Endothelial cell of umbilical vein (primary cell): Measurements from ENCODE around the gene BSPRY. TPM values are rescaled to one million over a fixed set of nuclear protein-coding genes. Genes with fewer than 3 reads are reported as not detected.

Experiments used
- BruUV-seq: library from RNA; stranded (reverse); fragments of 400-500 nt; replicated peaks from 2 replicates; lab custom pipeline; 2021; lab: Mats Ljungman, UMichigan
- CTCF ChIA-PET: fragments of 300-600, 350-600 bp; sonication (Branson Sonifier 250); formaldehyde crosslinking; loops from one replicate; lab custom pipeline; 2021; ENCODE audit warnings: antibody characterized with exemption, inconsistent platforms; lab: Charles Lee
- POLR2A ChIA-PET: fragments of 300-600, 350-600 bp; sonication (Branson Sonifier 250); formaldehyde crosslinking; loops from one replicate; lab custom pipeline; 2021; ENCODE audit warnings: antibody characterized with exemption, inconsistent platforms; lab: Charles Lee
- DNase-seq: peaks from one replicate; pipeline ENCODE4 v3.0.0-alpha.2; 2011; ENCODE audit warnings: low read depth, low spot score
- FAIRE-seq: peaks from 2 replicates; lab custom pipeline; 2011; peaks lifted over from hg19 to GRCh38; lab: Jason Lieb, UNC
- H2AFZ ChIP-seq: 2 replicates; pipeline ENCODE4 v1.6.0; 2012; ENCODE audit warnings: low read depth, low read length, control low read depth, inconsistent platforms
- H3K27ac ChIP-seq: 2 replicates; pipeline ENCODE4 v1.5.1; 2011; ENCODE audit warnings: low read depth, mild to moderate bottlenecking, control low read depth, low read length, moderate library complexity; ENCODE audit not compliant: insufficient read depth
- H3K27me3 ChIP-seq, 2 experiments: 2 replicates each; pipeline versions ENCODE4 v1.6.0 to v1.6.1; 2011; ENCODE audit warnings: low read length in 2 of 2, mixed read lengths in 1 of 2; ENCODE audit not compliant: control insufficient read depth in 2 of 2, insufficient read depth in 2 of 2
- H3K36me3 ChIP-seq, 2 experiments: 2 replicates in 1 of 2; 3 replicates in 1 of 2; pipeline ENCODE4 v1.5.1; 2011; ENCODE audit warnings: low read length in 2 of 2, mild to moderate bottlenecking in 1 of 2, moderate library complexity in 1 of 2; ENCODE audit not compliant: control insufficient read depth in 2 of 2, insufficient read depth in 2 of 2; ENCODE audit errors: extremely low read depth in 1 of 2
- H3K4me1 ChIP-seq: 3 replicates; pipeline ENCODE4 v1.5.1; 2011; ENCODE audit warnings: mild to moderate bottlenecking, low read length; ENCODE audit not compliant: control insufficient read depth, insufficient read depth; ENCODE audit errors: extremely low read depth
- H3K4me2 ChIP-seq: 2 replicates; pipeline ENCODE4 v1.6.1; 2011; ENCODE audit warnings: low read length, control low read depth, mixed read lengths; ENCODE audit not compliant: insufficient read depth
- H3K4me3 ChIP-seq, 3 experiments: fragments of 200-600 bp in 1 of 3; sonication (generic), shearing (Covaris generic) in 1 of 3; replicated peaks in 1 of 3; 2 replicates each; pipeline ENCODE4 v1.5.1; 2011 to 2016; ENCODE audit warnings: control low read depth in 3 of 3, low read length in 3 of 3, mild to moderate bottlenecking in 2 of 3, inconsistent platforms in 1 of 3, low read depth in 1 of 3, moderate library complexity in 1 of 3; ENCODE audit not compliant: insufficient read depth in 1 of 3
- H3K79me2 ChIP-seq: 2 replicates; pipeline ENCODE4 v1.6.0; 2012; ENCODE audit warnings: low read length, inconsistent platforms; ENCODE audit not compliant: control insufficient read depth, insufficient read depth
- H3K9ac ChIP-seq: replicated peaks from 2 replicates; pipeline ENCODE3; 2011; ENCODE audit warnings: low read length, control low read depth; ENCODE audit not compliant: insufficient read depth; ENCODE audit errors: extremely low read depth
- H3K9me1 ChIP-seq: replicated peaks from 3 replicates; pipeline ENCODE4 v1.6.0; 2011; ENCODE audit warnings: mild to moderate bottlenecking, low read length; ENCODE audit not compliant: control insufficient read depth, insufficient read depth; ENCODE audit errors: extremely low read depth
- H3K9me3 ChIP-seq: replicated peaks from 2 replicates; pipeline ENCODE4 v1.5.1; 2012; ENCODE audit warnings: low read length, inconsistent platforms; ENCODE audit not compliant: control insufficient read depth, insufficient read depth
- H4K20me1 ChIP-seq: replicated peaks from 2 replicates; pipeline ENCODE3; 2011; ENCODE audit warnings: mild to moderate bottlenecking, low read length; ENCODE audit not compliant: control insufficient read depth, insufficient read depth; ENCODE audit errors: extremely low read depth
- EZH2 ChIP-seq: IDR thresholded peaks from 2 replicates; pipeline ENCODE4 v1.6.1; 2012; ENCODE audit warnings: borderline replicate concordance, low read depth, mild to moderate bottlenecking, moderate library complexity, low read length, inconsistent platforms; ENCODE audit not compliant: severe bottlenecking
- GATA2 ChIP-seq: IDR thresholded peaks from 2 replicates; pipeline ENCODE4 v1.7.0; 2011; ENCODE audit warnings: low read depth, mild to moderate bottlenecking, moderate library complexity, mixed read lengths, low read length; ENCODE audit not compliant: insufficient read length, insufficient read depth
- JUN ChIP-seq: IDR thresholded peaks from 2 replicates; pipeline ENCODE4 v1.6.1; 2011; ENCODE audit warnings: borderline replicate concordance, low read depth; ENCODE audit not compliant: insufficient read length, insufficient read depth
- MYC ChIP-seq: IDR thresholded peaks from one replicate; pipeline ENCODE4 v1.6.1; 2011; ENCODE audit warnings: mild to moderate bottlenecking, low read depth, low read length
- POLR2A ChIP-seq: IDR thresholded peaks from 2 replicates; pipeline ENCODE4 v1.6.1; 2012; ENCODE audit warnings: low read depth, mild to moderate bottlenecking, control low read depth, low read length
- POLR2AphosphoS5 ChIP-seq: IDR thresholded peaks from 2 replicates; pipeline ENCODE4 v1.6.1; 2012; ENCODE audit warnings: low read depth, mild to moderate bottlenecking, control low read depth, low read length, moderate library complexity; ENCODE audit not compliant: insufficient read depth
- dilution Hi-C: fragments of 300-500 bp; cut with MboI; formaldehyde crosslinking; loops from one replicate; pipeline ENCODE4 v1.15.0; 2019; ENCODE audit warnings: low sequenced_read_pairs; ENCODE audit not compliant: extremely low pct_ligation_motif_present
- intact Hi-C: fragments of 100-400 bp; cut with micrococcal nuclease; formaldehyde crosslinking; loops from one replicate; pipeline ENCODE4 v1.10.0; 2022
- polyA plus RNA-seq, 4 experiments: library from polyadenylated mRNA; depleted of rRNA in 3 of 4; stranded (reverse) in 3 of 4; unstranded in 1 of 4; fragments of >200 nt; gene quantifications; 2 replicates each; pipeline versions ENCODE4 v1.2.1 to v1.2.3, GENCODE V29; 2011 to 2012; ENCODE audit warnings: missing spikeins in 1 of 4
- total RNA-seq: library from RNA; stranded (reverse); gene quantifications from 2 replicates; pipeline ENCODE4 v1.2.3, GENCODE V29; 2021
- TF ChIP-seq, protein P1 (sequence below), 2 donors: IDR thresholded peaks; 1 replicate in 1 of 2; 2 replicates in 1 of 2; pipeline ENCODE4 v1.5.1; 2011; ENCODE audit warnings: low read length in 2 of 2, mild to moderate bottlenecking in 2 of 2, moderate library complexity in 2 of 2, control low read depth in 1 of 2, inconsistent platforms in 1 of 2, low read depth in 1 of 2; ENCODE audit not compliant: insufficient read depth in 1 of 2; ENCODE audit errors: extremely low read depth in 1 of 2
- TF ChIP-seq, protein P2 (sequence below): IDR thresholded peaks from 2 replicates; pipeline ENCODE4 v1.6.1; 2011; ENCODE audit not compliant: insufficient read depth, insufficient read length

The BSPRY gene
- total and polyA plus RNA-seq, 2 donors (not counting 3 experiments of a cell fraction or from before 2014, with no cell fraction given): not detected

DNA sequence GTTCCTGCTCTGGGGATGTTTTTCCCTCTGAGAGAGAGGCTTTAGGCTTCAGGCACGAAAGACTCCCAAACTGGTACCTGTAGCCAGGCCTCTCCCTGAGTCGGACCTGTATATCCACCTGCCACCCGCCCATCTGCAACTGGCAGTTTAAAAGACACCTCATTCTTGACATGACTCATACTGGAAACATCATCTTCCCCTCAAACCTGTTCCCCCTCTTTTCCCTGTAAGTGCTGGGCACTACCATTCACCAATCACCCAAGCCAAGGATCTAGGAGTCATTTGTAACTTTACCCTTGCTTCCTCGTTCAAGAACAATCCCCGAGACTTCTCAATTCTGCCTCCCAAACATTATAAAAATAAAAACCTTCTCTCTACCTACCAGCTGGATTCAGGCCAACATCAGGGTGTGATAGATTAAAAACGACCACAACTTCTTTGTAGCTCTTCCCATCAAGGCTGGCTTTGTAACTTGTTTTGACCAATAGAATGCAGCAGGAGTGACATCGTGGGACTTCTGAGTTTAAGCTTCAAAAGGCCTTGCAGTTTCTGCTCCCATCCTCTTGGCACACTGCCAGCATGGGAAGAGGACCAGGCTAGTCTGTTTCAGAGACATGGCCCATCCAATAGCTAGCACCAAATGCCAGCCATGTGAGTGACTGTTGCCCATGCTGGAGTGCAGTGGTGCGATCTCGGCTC lies 7.5 kb upstream of the BSPRY start:
- dilution Hi-C loops (no loop called here), intact Hi-C loops (loop anchor here (2.0 kb wide), 1 partner anchor 59 kb away; the partner anchor contains the start of gene ALAD)
- H3K4me1 ChIP-seq: peaks cover 8% of the 10 kb centered on the region
- no TSS peak for BruUV-seq
- H3K9me1 ChIP-seq: no peaks in the 10 kb centered on the region
- ChIA-PET POLR2A (no interaction called here), CTCF (no interaction called here)
- H3K27me3 ChIP-seq: peaks cover 0 to 2% of the 10 kb centered on the region in 2 experiments
- no peaks in the 10 kb centered on the region for H4K20me1 ChIP-seq
- no peak overlapping the region for H3K9ac ChIP-seq
- no peaks in the 10 kb centered on the region for H3K79me2 ChIP-seq
- H3K27ac ChIP-seq: no peak overlapping the region
- no peak overlapping the region for H3K4me3 ChIP-seq
- no peak overlapping the region for H2AFZ ChIP-seq
- no peaks in the 10 kb centered on the region for H3K9me3 ChIP-seq
- DNase-seq (no peak), FAIRE-seq (no peak)
- no peak overlapping the region for H3K4me2 ChIP-seq
- TF ChIP-seq GATA2: no peak
- TF ChIP-seq JUN: no peak
- TF ChIP-seq, protein P1, sequence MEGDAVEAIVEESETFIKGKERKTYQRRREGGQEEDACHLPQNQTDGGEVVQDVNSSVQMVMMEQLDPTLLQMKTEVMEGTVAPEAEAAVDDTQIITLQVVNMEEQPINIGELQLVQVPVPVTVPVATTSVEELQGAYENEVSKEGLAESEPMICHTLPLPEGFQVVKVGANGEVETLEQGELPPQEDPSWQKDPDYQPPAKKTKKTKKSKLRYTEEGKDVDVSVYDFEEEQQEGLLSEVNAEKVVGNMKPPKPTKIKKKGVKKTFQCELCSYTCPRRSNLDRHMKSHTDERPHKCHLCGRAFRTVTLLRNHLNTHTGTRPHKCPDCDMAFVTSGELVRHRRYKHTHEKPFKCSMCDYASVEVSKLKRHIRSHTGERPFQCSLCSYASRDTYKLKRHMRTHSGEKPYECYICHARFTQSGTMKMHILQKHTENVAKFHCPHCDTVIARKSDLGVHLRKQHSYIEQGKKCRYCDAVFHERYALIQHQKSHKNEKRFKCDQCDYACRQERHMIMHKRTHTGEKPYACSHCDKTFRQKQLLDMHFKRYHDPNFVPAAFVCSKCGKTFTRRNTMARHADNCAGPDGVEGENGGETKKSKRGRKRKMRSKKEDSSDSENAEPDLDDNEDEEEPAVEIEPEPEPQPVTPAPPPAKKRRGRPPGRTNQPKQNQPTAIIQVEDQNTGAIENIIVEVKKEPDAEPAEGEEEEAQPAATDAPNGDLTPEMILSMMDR (IDR thresholded peaks at IDR 0.05; ENCODE audit: extremely low read depth in 1 of 2, insufficient read depth in 1 of 2, low read depth in 1 of 2, low read length in 2 of 2): no peak
- TF ChIP-seq, protein P2, sequence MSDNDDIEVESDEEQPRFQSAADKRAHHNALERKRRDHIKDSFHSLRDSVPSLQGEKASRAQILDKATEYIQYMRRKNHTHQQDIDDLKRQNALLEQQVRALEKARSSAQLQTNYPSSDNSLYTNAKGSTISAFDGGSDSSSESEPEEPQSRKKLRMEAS: no peak
- TF ChIP-seq MYC: no peak
- no peak for TF ChIP-seq POLR2A
- no peak for TF ChIP-seq EZH2
- TF ChIP-seq POLR2AphosphoS5: no peak
- H3K36me3 ChIP-seq: no peaks in the 10 kb centered on the region
